ENCODE measurements around the gene NR6A1.

- TF ChIP-seq CTCF (IDR thresholded peaks at IDR 0.05; ENCODE audit: insufficient read depth, low read length, poor library complexity, severe bottlenecking) = no peak
- TF ChIP-seq EZH2phosphoT487 (conservative IDR thresholded peaks at IDR 0.05; ENCODE audit: low read length) = no peak
Observed at GRCh38 chr9:124813041-124813440, 41.9 kb upstream of the NR6A1 start.
